ENCODE data around the gene SPTBN1. TPM values are rescaled to one million over a fixed set of nuclear protein-coding genes. Genes with fewer than 3 reads are reported as not detected.

SPTBN1 gene
- total and polyA plus RNA-seq, 9 of the 15 experiments (the other 6 are each of a cell fraction or from before 2014, with no cell fraction given) = 8.9 to 66.8 (median 31.4) TPM

- Histone ChIP-seq H3K36me3 (ENCODE audit: control insufficient read depth, insufficient read depth, low read length) (peaks cover 86% of the 10 kb centered on the region), H3K27me3 (ENCODE audit: control insufficient read depth in 2 of 2, insufficient read depth in 2 of 2, low read length in 2 of 2) (no peaks in the 10 kb centered on the region), H2AFZ (ENCODE audit: low read depth, low read length) (no peak overlapping the region), H3K9ac (ENCODE audit: insufficient read depth in 1 of 2, low read depth in 2 of 2, low read length in 2 of 2) (no peak overlapping the region), H3K9me1 (ENCODE audit: control insufficient read depth, insufficient read depth, low read length) (no peaks in the 10 kb centered on the region), H3K9me3 (replicated peaks; ENCODE audit: control insufficient read depth, insufficient read depth, low read depth, low read length) (no peaks in the 10 kb centered on the region), H3K27ac (ENCODE audit: extremely low read depth, low read depth, low read length) (no peak overlapping the region), H3K79me2 (ENCODE audit: control insufficient read depth, insufficient read depth, low read length) (no peaks in the 10 kb centered on the region), H3K4me3 (no peak overlapping the region), H3K4me2 (ENCODE audit: insufficient read depth, low read length) (no peak overlapping the region), H3K4me1 (replicated peaks in 1 of 2; ENCODE audit: control insufficient read depth in 2 of 2, insufficient read depth in 2 of 2, low read length in 2 of 2) (peaks cover 0 to 2% of the 10 kb centered on the region in 2 experiments; a peak in 1 of 5 replicates), H4K20me1 (replicated peaks; ENCODE audit: control insufficient read depth, insufficient read depth, low read length) (no peaks in the 10 kb centered on the region)
- 9% methylated on average over 3 of the region's 3 CpGs for WGBS (ENCODE audit: insufficient coverage, low coverage, missing lambda C conversion rate)
- intact Hi-C loops (cut with micrococcal nuclease) (loop anchor here (1.0 to 5.0 kb wide), 3 partner anchors 37 to 173 kb away; no protein-coding TSS in a partner anchor), in situ Hi-C loops (cut with MboI) (no loop called here)
- FAIRE-seq = peak; percentile 88
- no TSS peak for BruUV-seq (replicated peaks)
- ChIA-PET POLR2A (interaction anchor here (0.7 to 4.2 kb wide), 7 partner anchors 11 to 618 kb away, joined by 3 to 20 read pairs (median 3); no protein-coding TSS in a partner anchor), CTCF (ENCODE audit: low intra/inter-chr PET ratio) (interaction anchor here (1.5 kb wide), 1 partner anchor 40 kb away, joined by 3 read pairs; no protein-coding TSS in a partner anchor)
- peak; percentile 93 for ATAC-seq
- peak; percentile 31 to 76 (median 41) for DNase-seq (ENCODE audit: extremely low read depth in 1 of 4, low spot score in 3 of 4)
- TF ChIP-seq ZNF280A (IDR thresholded peaks at IDR 0.05; ENCODE audit: low read depth, partially characterized antibody) (no peak), PREB (CRISPR knock-in tag; IDR thresholded peaks at IDR 0.05) (0 out of 2 replicates have a peak, but pooled peaks have one; percentile 59), RAD21 (CRISPR knock-in tag; conservative IDR thresholded peaks at IDR 0.05 in 1 of 2, IDR thresholded peaks at IDR 0.05 in 1 of 2) (peak; percentile 41 to 62), NFIC (IDR thresholded peaks at IDR 0.05) (peak; percentile 64), YY1 (IDR thresholded peaks at IDR 0.05; ENCODE audit: borderline replicate concordance in 1 of 3, control insufficient read depth in 1 of 3, extremely low read depth in 1 of 3, insufficient read depth in 3 of 3, insufficient read length in 1 of 3, insufficient replicate concordance in 2 of 3, low read depth in 1 of 3, low read length in 2 of 3) (no peak), CBX3 (IDR thresholded peaks at IDR 0.05; ENCODE audit: borderline replicate concordance in 1 of 2, low read length in 2 of 2) (0 out of 3 replicates have a peak, but pooled peaks of 1 of the 2 experiments have one; percentile 21), DEAF1 (CRISPR knock-in tag; IDR thresholded peaks at IDR 0.05) (peak; percentile 41; the same call in 1 of the 2 replicates)
Measured at GRCh38 chr2:54665436-54665856, 209.3 kb downstream of the SPTBN1 start.

Data from K562 (cell line).